Cardiac muscle cell (in vitro differentiated cells and primary cell): ENCODE data around the gene LGALS14. TPM values are rescaled to one million over a fixed set of nuclear protein-coding genes. Genes with fewer than 3 reads are reported as not detected.

Source experiments
- DNase-seq, 2 donors: peaks; one replicate each; pipeline versions ENCODE4 v3.0.0 to v3.0.0-alpha.2; 2010 to 2017; ENCODE audit warnings: low read depth in 1 of 2, low spot score in 1 of 2
- H3K27ac ChIP-seq: fragments of 200-600 bp; sonication (generic); 2 replicates; pipeline ENCODE4 v1.5.1; 2016
- H3K27me3 ChIP-seq: fragments of 200-600 bp; sonication (generic); 2 replicates; pipeline ENCODE4 v1.6.0; 2016; ENCODE audit warnings: control low read depth
- H3K36me3 ChIP-seq: fragments of 200-600 bp; sonication (generic); 2 replicates; pipeline ENCODE4 v1.5.1; 2016; ENCODE audit warnings: control low read depth
- H3K4me1 ChIP-seq: fragments of 200-600 bp; sonication (generic); 2 replicates; pipeline ENCODE4 v1.8.1; 2017; ENCODE audit warnings: low read depth, mild to moderate bottlenecking, mixed run types
- H3K4me3 ChIP-seq: fragments of 200-600 bp; sonication (generic); 2 replicates; pipeline ENCODE4 v1.5.1; 2016; ENCODE audit warnings: mild to moderate bottlenecking
- H3K9me3 ChIP-seq: fragments of 200-600 bp; sonication (generic); 2 replicates; pipeline ENCODE4 v1.5.1; 2017; ENCODE audit warnings: low read depth, mild to moderate bottlenecking, control low read depth
- polyA plus RNA-seq: library from polyadenylated mRNA; unstranded; fragments of >200 nt; fragmentation: Nextera tagmentation; extraction: Ambion mirVana; gene quantifications from 2 replicates; pipeline ENCODE4 v1.2.1, GENCODE V29; 2016
- total RNA-seq: library from RNA; depleted of rRNA; stranded (reverse); fragments of >200 nt; gene quantifications from 2 replicates; pipeline ENCODE4 v1.2.3, GENCODE V29; 2016
- TF ChIP-seq, protein P1 (sequence below): IDR thresholded peaks from 2 replicates; pipeline ENCODE4 v1.5.1; 2012; ENCODE audit warnings: low read depth, mild to moderate bottlenecking, low read length

Gene LGALS14
- total and polyA plus RNA-seq, 2 experiments from 2014 or later = not detected

DNA sequence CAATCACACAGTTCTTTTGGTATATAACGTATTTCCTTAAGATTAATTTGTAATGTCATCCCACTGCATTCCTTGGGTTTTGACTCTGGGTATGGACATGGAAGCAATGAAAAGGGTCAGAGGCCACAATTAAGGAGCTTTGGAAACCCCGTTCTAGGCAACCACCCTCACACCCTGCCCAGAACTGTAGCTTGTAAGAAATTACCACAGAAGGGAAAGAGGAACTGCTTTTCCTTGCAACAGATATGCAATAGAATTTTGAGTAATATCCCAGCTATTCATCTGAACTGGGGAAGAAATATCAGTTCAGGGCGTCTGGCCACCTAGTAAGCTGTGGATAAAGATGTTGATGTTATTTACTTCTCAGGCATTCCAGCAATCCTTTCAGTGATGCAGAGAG lies 34.5 kb downstream of the LGALS14 start:
- TF ChIP-seq, protein P1, sequence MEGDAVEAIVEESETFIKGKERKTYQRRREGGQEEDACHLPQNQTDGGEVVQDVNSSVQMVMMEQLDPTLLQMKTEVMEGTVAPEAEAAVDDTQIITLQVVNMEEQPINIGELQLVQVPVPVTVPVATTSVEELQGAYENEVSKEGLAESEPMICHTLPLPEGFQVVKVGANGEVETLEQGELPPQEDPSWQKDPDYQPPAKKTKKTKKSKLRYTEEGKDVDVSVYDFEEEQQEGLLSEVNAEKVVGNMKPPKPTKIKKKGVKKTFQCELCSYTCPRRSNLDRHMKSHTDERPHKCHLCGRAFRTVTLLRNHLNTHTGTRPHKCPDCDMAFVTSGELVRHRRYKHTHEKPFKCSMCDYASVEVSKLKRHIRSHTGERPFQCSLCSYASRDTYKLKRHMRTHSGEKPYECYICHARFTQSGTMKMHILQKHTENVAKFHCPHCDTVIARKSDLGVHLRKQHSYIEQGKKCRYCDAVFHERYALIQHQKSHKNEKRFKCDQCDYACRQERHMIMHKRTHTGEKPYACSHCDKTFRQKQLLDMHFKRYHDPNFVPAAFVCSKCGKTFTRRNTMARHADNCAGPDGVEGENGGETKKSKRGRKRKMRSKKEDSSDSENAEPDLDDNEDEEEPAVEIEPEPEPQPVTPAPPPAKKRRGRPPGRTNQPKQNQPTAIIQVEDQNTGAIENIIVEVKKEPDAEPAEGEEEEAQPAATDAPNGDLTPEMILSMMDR = no peak
- H3K4me1 ChIP-seq = no peaks in the 10 kb centered on the region
- no peak for DNase-seq

DNA sequence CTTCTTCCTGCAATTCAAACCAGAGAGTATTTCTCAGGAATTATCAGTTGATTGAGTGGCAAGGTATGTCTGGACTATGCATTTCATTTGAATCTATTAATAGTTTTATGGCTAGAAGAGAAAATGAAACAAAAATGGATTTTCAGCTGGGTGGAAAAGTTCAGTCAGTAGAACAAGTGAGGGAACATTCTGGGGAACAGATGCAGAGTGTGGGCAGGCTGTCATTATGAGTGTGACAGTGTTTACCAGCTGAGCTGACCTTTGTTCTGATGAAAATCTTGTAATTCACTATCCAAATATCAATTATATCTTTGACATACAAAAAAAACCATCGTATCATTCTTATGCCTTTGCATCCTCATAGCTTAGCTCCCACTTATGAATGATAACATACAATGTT lies 36.1 kb downstream of the LGALS14 start:
- DNase-seq = no peak
- Histone ChIP-seq H3K4me1 (no peaks in the 10 kb centered on the region), H3K9me3 (no peaks in the 10 kb centered on the region), H3K36me3 (no peaks in the 10 kb centered on the region), H3K27ac (no peak overlapping the region), H3K27me3 (no peaks in the 10 kb centered on the region), H3K4me3 (no peak overlapping the region)
- TF ChIP-seq, protein P1 = no peak

More for the DNA sequence above, 34.5 kb downstream of the LGALS14 start:
- no peaks in the 10 kb centered on the region for H3K27me3 ChIP-seq
- no peaks in the 10 kb centered on the region for H3K9me3 ChIP-seq
- H3K27ac ChIP-seq = no peak overlapping the region
- H3K36me3 ChIP-seq = no peaks in the 10 kb centered on the region
- H3K4me3 ChIP-seq = no peak overlapping the region

DNA sequence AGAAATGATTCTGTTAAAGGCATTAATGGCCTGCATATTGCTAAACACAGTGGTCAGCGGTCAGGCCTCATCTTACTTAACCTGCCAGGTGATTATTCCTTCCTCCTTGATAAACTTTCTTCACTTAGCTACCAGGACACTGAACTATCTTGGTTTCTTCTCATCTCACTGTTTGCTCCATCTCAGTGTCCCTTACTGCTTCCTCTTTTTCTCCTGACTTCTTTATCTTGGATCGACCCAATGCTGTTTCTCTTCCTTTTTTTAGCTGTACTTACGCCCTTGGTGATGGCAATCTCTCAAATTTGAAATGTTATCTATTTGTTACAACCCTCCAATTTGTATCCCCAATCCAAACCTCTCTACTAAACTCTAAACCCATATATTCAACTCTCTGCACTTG lies 41.4 kb downstream of the LGALS14 start:
- no peaks in the 10 kb centered on the region for H3K27me3 ChIP-seq
- TF ChIP-seq, protein P1 = no peak

DNA sequence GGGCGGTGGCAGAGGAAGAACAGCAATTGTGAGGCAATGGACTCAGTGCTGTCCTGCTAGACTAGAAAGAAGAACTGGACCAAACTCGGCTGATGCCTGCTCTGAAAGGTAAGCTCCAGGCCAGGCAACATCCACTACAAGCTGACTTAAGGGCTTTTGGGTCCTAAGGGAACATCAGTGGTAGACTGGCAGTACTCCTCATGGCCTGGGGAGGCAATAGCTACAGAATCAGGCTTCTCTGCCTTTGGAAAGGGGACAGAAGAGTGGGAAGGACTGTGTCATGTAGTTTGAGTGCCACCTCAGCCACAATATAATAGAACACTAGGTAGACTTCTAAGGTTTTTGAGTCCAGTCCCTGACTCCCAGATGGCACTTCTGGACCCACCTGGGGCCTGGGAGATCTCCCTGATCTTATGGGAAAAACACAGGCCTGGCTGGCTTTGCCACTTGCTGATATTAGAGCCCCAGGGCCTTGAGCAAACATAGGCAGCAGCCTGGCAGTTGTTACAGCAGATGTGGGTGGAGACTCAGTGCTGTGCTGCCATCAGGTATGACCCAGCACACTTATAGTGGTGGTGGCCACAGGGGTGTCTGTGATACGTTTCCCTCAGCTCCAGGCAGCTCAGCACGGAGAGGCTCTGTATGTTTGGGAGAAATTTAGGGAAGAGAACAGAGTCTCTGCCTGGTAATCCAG lies 42.7 kb downstream of the LGALS14 start:
- DNase-seq = no peak

More for the DNA sequence above, 41.4 kb downstream of the LGALS14 start:
- Histone ChIP-seq H3K4me1 (no peaks in the 10 kb centered on the region), H3K4me3 (no peak overlapping the region), H3K36me3 (no peaks in the 10 kb centered on the region), H3K27ac (no peak overlapping the region), H3K9me3 (no peaks in the 10 kb centered on the region)
- no peak for DNase-seq

DNA sequence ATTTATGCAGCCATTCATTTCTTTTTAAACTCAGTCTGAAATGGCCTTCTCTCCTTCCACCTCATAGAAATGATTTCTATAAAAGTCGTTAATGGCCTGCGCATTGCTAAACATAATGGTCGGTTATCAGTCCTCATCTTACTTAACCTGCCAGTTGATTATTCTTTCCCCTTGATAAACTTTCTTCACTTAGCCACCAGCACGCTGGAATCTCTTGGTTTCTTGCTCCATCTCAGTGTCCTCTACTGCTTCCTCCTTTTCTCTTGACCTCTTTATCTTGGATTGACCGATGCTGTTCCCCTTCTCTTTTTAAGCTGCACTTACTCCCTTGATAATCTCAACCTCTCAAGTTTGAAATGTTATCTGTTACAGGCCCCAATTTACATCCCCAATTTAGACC lies 45.7 kb downstream of the LGALS14 start:
- no peaks in the 10 kb centered on the region for H3K4me1 ChIP-seq
- TF ChIP-seq, protein P1 = no peak
- H3K27me3 ChIP-seq = no peaks in the 10 kb centered on the region
- no peak overlapping the region for H3K4me3 ChIP-seq
- no peaks in the 10 kb centered on the region for H3K36me3 ChIP-seq
- DNase-seq = no peak
- H3K9me3 ChIP-seq = no peaks in the 10 kb centered on the region
- H3K27ac ChIP-seq = no peak overlapping the region

More for the DNA sequence above, 42.7 kb downstream of the LGALS14 start:
- Histone ChIP-seq H3K36me3 (no peaks in the 10 kb centered on the region), H3K4me3 (no peak overlapping the region), H3K4me1 (no peaks in the 10 kb centered on the region), H3K27me3 (no peaks in the 10 kb centered on the region), H3K9me3 (no peaks in the 10 kb centered on the region), H3K27ac (no peak overlapping the region)
- TF ChIP-seq, protein P1 = no peak
